OCI-LY3 (cell line): ENCODE results near the gene SAMD11.

Experiments used
- H2AFZ ChIP-seq: fragments of 200-600, 300-600 bp; shearing (Covaris generic); 2 replicates; pipeline ENCODE4 v1.6.0; 2014; ENCODE audit warnings: antibody characterized with exemption, low read depth, low read length
- H3K27ac ChIP-seq: fragments of 200-600, 300-600 bp; sonication (generic); 2 replicates; pipeline ENCODE4 v1.5.1; 2014; ENCODE audit warnings: mild to moderate bottlenecking, low read length, moderate library complexity, mixed read lengths
- H3K27me3 ChIP-seq: fragments of 200-600, 300-600 bp; sonication (generic); 2 replicates; pipeline ENCODE4 v1.6.1; 2014; ENCODE audit warnings: low read depth, low read length, mixed read lengths
- H3K36me3 ChIP-seq: fragments of 200-600, 300-600 bp; sonication (generic); replicated peaks from 2 replicates; pipeline ENCODE3; 2014; ENCODE audit warnings: low read depth, low read length, mixed read lengths
- H3K4me1 ChIP-seq: fragments of 300-600, 200-600 bp; sonication (generic); 2 replicates; pipeline ENCODE4 v1.6.1; 2014; ENCODE audit warnings: low read length, mixed read lengths
- H3K4me2 ChIP-seq: fragments of 200-600, 300-600 bp; sonication (generic); 2 replicates; pipeline ENCODE4 v1.6.1; 2014; ENCODE audit warnings: low read length, mixed read lengths
- H3K4me3 ChIP-seq: fragments of 300-600, 200-600 bp; sonication (generic); 2 replicates; pipeline ENCODE4 v1.5.1; 2014; ENCODE audit warnings: antibody characterized with exemption, mild to moderate bottlenecking, low read length, moderate library complexity
- H3K79me2 ChIP-seq: fragments of 300-600, 200-600 bp; shearing (Covaris generic); 2 replicates; pipeline ENCODE4 v1.6.1; 2014; ENCODE audit warnings: mild to moderate bottlenecking, low read length, mixed read lengths
- H3K9ac ChIP-seq: fragments of 300-600, 200-600 bp; shearing (Covaris generic); 2 replicates; pipeline ENCODE4 v1.6.0; 2014; ENCODE audit warnings: mild to moderate bottlenecking, low read length, moderate library complexity
- H3K9me3 ChIP-seq: fragments of 200-600, 300-600 bp; shearing (Covaris generic); 2 replicates; pipeline ENCODE4 v1.6.1; 2014; ENCODE audit warnings: low read length, mixed read lengths; ENCODE audit not compliant: insufficient read depth
- H4K20me1 ChIP-seq: fragments of 200-600, 300-600 bp; sonication (generic); 2 replicates; pipeline ENCODE4 v1.6.1; 2016; ENCODE audit warnings: low read length, mixed read lengths; ENCODE audit not compliant: insufficient read depth
- CTCF ChIP-seq: fragments of 200-600, 300-600 bp; sonication (generic); IDR thresholded peaks from 2 replicates; pipeline ENCODE4 v1.5.1; 2014; ENCODE audit warnings: antibody characterized with exemption, low read length, low read depth
- EZH2phosphoT487 ChIP-seq: fragments of 200-600 bp; shearing (Covaris generic); IDR thresholded peaks from 2 replicates; pipeline ENCODE4 v1.6.1; 2018; ENCODE audit warnings: antibody characterized with exemption, mixed run types, low read depth

The SAMD11 gene

GRCh38 chr1:978835-979743 is 55.4 kb downstream of the SAMD11 start:
- Histone ChIP-seq H3K27me3 (peaks cover 4% of the 10 kb centered on the region; the same call in 1 of the 2 replicates), H4K20me1 (no peaks in the 10 kb centered on the region), H3K4me3 (no peak overlapping the region), H3K27ac (no peak overlapping the region), H3K9ac (no peak overlapping the region), H3K79me2 (no peaks in the 10 kb centered on the region), H3K36me3 (no peaks in the 10 kb centered on the region), H2AFZ (no peak overlapping the region), H3K4me2 (no peak overlapping the region), H3K9me3 (no peaks in the 10 kb centered on the region), H3K4me1 (no peaks in the 10 kb centered on the region)
- no peak for TF ChIP-seq CTCF
- no peak for TF ChIP-seq EZH2phosphoT487

- TF ChIP-seq CTCF (no peak), EZH2phosphoT487 (no peak)
- Histone ChIP-seq H3K79me2 (no peaks in the 10 kb centered on the region), H3K4me1 (no peaks in the 10 kb centered on the region)
Observed at GRCh38 chr1:979744-980072, 56.0 kb downstream of the SAMD11 start.

GRCh38 chr1:980137-980571 is 56.4 kb downstream of the SAMD11 start:
- H3K4me2 ChIP-seq = no peak overlapping the region
- no peaks in the 10 kb centered on the region for H4K20me1 ChIP-seq
- H2AFZ ChIP-seq = no peak overlapping the region
- H3K79me2 ChIP-seq = no peaks in the 10 kb centered on the region
- peaks cover 4% of the 10 kb centered on the region; the same call in 1 of the 2 replicates for H3K27me3 ChIP-seq
- no peak overlapping the region for H3K9ac ChIP-seq
- H3K36me3 ChIP-seq = no peaks in the 10 kb centered on the region
- TF ChIP-seq EZH2phosphoT487 = no peak
- no peak for TF ChIP-seq CTCF
- H3K9me3 ChIP-seq = no peaks in the 10 kb centered on the region
- no peak overlapping the region for H3K4me3 ChIP-seq
- H3K27ac ChIP-seq = no peak overlapping the region
- H3K4me1 ChIP-seq = no peaks in the 10 kb centered on the region

More at GRCh38 chr1:979744-980072, 56.0 kb downstream of the SAMD11 start:
- Histone ChIP-seq H3K9me3 (no peaks in the 10 kb centered on the region), H3K36me3 (no peaks in the 10 kb centered on the region), H2AFZ (no peak overlapping the region), H4K20me1 (no peaks in the 10 kb centered on the region), H3K27ac (no peak overlapping the region), H3K9ac (no peak overlapping the region), H3K4me2 (no peak overlapping the region), H3K4me3 (no peak overlapping the region), H3K27me3 (peaks cover 4% of the 10 kb centered on the region; the same call in 1 of the 2 replicates)

GRCh38 chr1:980602-981395 is 57.1 kb downstream of the SAMD11 start:
- Histone ChIP-seq H2AFZ (no peak overlapping the region), H3K9ac (no peak overlapping the region), H3K27me3 (no peaks in the 10 kb centered on the region), H3K4me1 (no peaks in the 10 kb centered on the region), H3K4me2 (no peak overlapping the region), H4K20me1 (no peaks in the 10 kb centered on the region), H3K36me3 (no peaks in the 10 kb centered on the region), H3K27ac (no peak overlapping the region), H3K4me3 (no peak overlapping the region), H3K79me2 (no peaks in the 10 kb centered on the region), H3K9me3 (no peaks in the 10 kb centered on the region)
- no peak for TF ChIP-seq EZH2phosphoT487
- TF ChIP-seq CTCF = no peak
